Breast epithelium (tissue), 4 donors: Measurements from ENCODE around the gene ZGPAT. TPM values are rescaled to one million over a fixed set of nuclear protein-coding genes. Genes with fewer than 3 reads are reported as not detected.
"Not testable (repeated sequence)": the region's sequence is repeated elsewhere in the genome, so short reads cannot be mapped to it uniquely, and the experiment has no call there.

ENCODE experiments used
- DNase-seq, 2 donors: peaks; one replicate each; pipeline ENCODE4 v3.0.0-alpha.2; 2019; ENCODE audit warnings: low spot score in 2 of 2
- H3K27ac ChIP-seq, 2 donors: fragments of 200-600 bp; sonication (generic) in 1 of 2; one replicate each; pipeline ENCODE4 v1.5.1; 2016 to 2019; ENCODE audit warnings: mild to moderate bottlenecking in 1 of 2
- H3K27me3 ChIP-seq, 2 donors: fragments of 200-600 bp; sonication (generic) in 1 of 2; one replicate each; pipeline versions ENCODE4 v1.5.1 to v1.6.0; 2017 to 2019; ENCODE audit warnings: control low read depth in 1 of 2, mild to moderate bottlenecking in 1 of 2
- H3K36me3 ChIP-seq: fragments of 200-600 bp; one replicate; pipeline ENCODE4 v1.5.1; 2019
- H3K4me1 ChIP-seq, 2 donors: fragments of 200-600 bp; sonication (generic); one replicate each; pipeline ENCODE4 v1.5.1; 2016 to 2019; ENCODE audit warnings: control low read depth in 1 of 2
- H3K4me3 ChIP-seq, 3 donors: fragments of 200-600 bp; sonication (generic); 1 replicate in 2 of 3; 2 replicates in 1 of 3; pipeline ENCODE4 v1.5.1; 2016 to 2019; ENCODE audit warnings: mild to moderate bottlenecking in 3 of 3, moderate library complexity in 2 of 3
- H3K9me3 ChIP-seq, 2 donors: fragments of 200-600 bp; sonication (generic) in 1 of 2; one replicate each; pipeline ENCODE4 v1.5.1; 2016 to 2019; ENCODE audit warnings: control low read depth in 1 of 2
- CTCF ChIP-seq, 3 donors: fragments of 450-650 bp; IDR thresholded peaks; one replicate each; pipeline ENCODE4 v1.5.1; 2016 to 2017; ENCODE audit warnings: antibody characterized with exemption in 3 of 3, mild to moderate bottlenecking in 3 of 3, moderate library complexity in 3 of 3
- POLR2A ChIP-seq: fragments of 450-650 bp; IDR thresholded peaks from one replicate; pipeline ENCODE4 v1.6.1; 2016; ENCODE audit warnings: antibody characterized with exemption, mild to moderate bottlenecking, moderate library complexity
- POLR2AphosphoS5 ChIP-seq, 3 donors: sonication (generic); formaldehyde crosslinking; IDR thresholded peaks; one replicate each; pipeline ENCODE4 v1.6.1; 2017; ENCODE audit warnings: antibody characterized with exemption in 3 of 3
- intact Hi-C: fragments of 100-400 bp; cut with DNase I; formaldehyde crosslinking; loops from one replicate; pipeline ENCODE4 v1.15.1; 2023; ENCODE audit warnings: low total_unique reads
- total RNA-seq, 3 donors: library from RNA; depleted of rRNA; stranded (reverse); fragments of >200 nt; gene quantifications; one replicate each; pipeline ENCODE4 v1.1.0, GENCODE V29; 2016

Gene ZGPAT
- total RNA-seq: 10 to 100 TPM; 17.6 to 26.9 (median 24.9) TPM

GRCh38 chr20:63707558-63708300, at the start of gene ZGPAT, which contains the start of gene ARFRP1:
ZGPAT (plus strand) TSS chr20:63708039; CDS start chr20:63708581, 542 bp downstream.
ARFRP1 (minus strand) TSS chr20:63707976; CDS start chr20:63707091, 885 bp downstream.
- peaks cover 7% of the 10 kb centered on the region for H3K36me3 ChIP-seq
- intact Hi-C loops: no loop called here
- no peaks in the 10 kb centered on the region for H3K27me3 ChIP-seq
- H3K4me1 ChIP-seq: peaks cover 7 to 13% of the 10 kb centered on the region in 2 donors
- no peaks in the 10 kb centered on the region for H3K9me3 ChIP-seq
- DNase-seq: peak; percentile 71 to 83
- TF ChIP-seq CTCF (IDR thresholded peaks at IDR 0.05): no peak
- TF ChIP-seq POLR2AphosphoS5 (IDR thresholded peaks at IDR 0.05): peak; percentile 64 to 85 (median 69)
- TF ChIP-seq POLR2A: peak; percentile 16
- peak within 1 kb of the TSS; percentile 88 to 93 (median 91) for H3K4me3 ChIP-seq
- peak within 1 kb of the TSS; percentile 90 to 92 for H3K27ac ChIP-seq

GRCh38 chr20:63658749-63659187, 49.1 kb upstream of the ZGPAT start:
- Histone ChIP-seq H3K4me1 (peaks cover 4 to 17% of the 10 kb centered on the region in 2 donors), H3K9me3 (no peaks in the 10 kb centered on the region), H3K27me3 (no peaks in the 10 kb centered on the region), H3K4me3 (peak overlapping the region; percentile 58 to 82 (median 73)), H3K27ac (peak overlapping the region; percentile 82 to 94), H3K36me3 (no peaks in the 10 kb centered on the region)
- no peak for DNase-seq
- intact Hi-C loops: no loop called here
- no peak for TF ChIP-seq POLR2A
- TF ChIP-seq CTCF (IDR thresholded peaks at IDR 0.05): no peak
- TF ChIP-seq POLR2AphosphoS5 (IDR thresholded peaks at IDR 0.05): no peak

GRCh38 chr20:63659370-63659769, 48.5 kb upstream of the ZGPAT start:
- no peak for DNase-seq
- H3K27me3 ChIP-seq: no peaks in the 10 kb centered on the region
- peak overlapping the region; percentile 82 to 94 for H3K27ac ChIP-seq
- peak overlapping the region; percentile 58 to 82 (median 73) for H3K4me3 ChIP-seq
- intact Hi-C loops: no loop called here
- peaks cover 4 to 17% of the 10 kb centered on the region in 2 donors for H3K4me1 ChIP-seq
- no peaks in the 10 kb centered on the region for H3K36me3 ChIP-seq
- no peak for TF ChIP-seq CTCF (IDR thresholded peaks at IDR 0.05)
- TF ChIP-seq POLR2AphosphoS5 (IDR thresholded peaks at IDR 0.05): no peak
- no peak for TF ChIP-seq POLR2A
- H3K9me3 ChIP-seq: no peaks in the 10 kb centered on the region

- intact Hi-C loops, H3K27me3 ChIP-seq, H3K36me3 ChIP-seq, H3K9me3 ChIP-seq, H3K4me3 ChIP-seq, H3K27ac ChIP-seq, DNase-seq: not testable (repeated sequence)
- peaks cover 4 to 17% of the 10 kb centered on the region in 2 donors for H3K4me1 ChIP-seq
These were observed 47.7 kb upstream of the ZGPAT start for GRCh38 chr20:63660174-63660573.

- intact Hi-C loops: no loop called here
- Histone ChIP-seq H3K36me3 (no peaks in the 10 kb centered on the region), H3K4me3 (no peak overlapping the region), H3K4me1 (peaks cover 4 to 17% of the 10 kb centered on the region in 2 donors), H3K9me3 (no peaks in the 10 kb centered on the region), H3K27ac (no peak overlapping the region), H3K27me3 (no peaks in the 10 kb centered on the region)
- no peak for TF ChIP-seq POLR2AphosphoS5 (IDR thresholded peaks at IDR 0.05)
- no peak for TF ChIP-seq POLR2A
- no peak for TF ChIP-seq CTCF (IDR thresholded peaks at IDR 0.05)
- DNase-seq: no peak
These were observed 47.2 kb upstream of the ZGPAT start for GRCh38 chr20:63660622-63661021.
